Ascending aorta (tissue), 2 donors: ENCODE data around the gene ZER1. TPM values are rescaled to one million over a fixed set of nuclear protein-coding genes. Genes with fewer than 3 reads are reported as not detected.

Source experiments
- DNase-seq, 2 donors: peaks; one replicate each; pipeline ENCODE4 v3.0.0-alpha.2; 2019; ENCODE audit warnings: low spot score in 2 of 2
- H3K27ac ChIP-seq, 2 donors: fragments of 200-600 bp; sonication (generic); one replicate each; pipeline ENCODE4 v1.5.1; 2016 to 2017; ENCODE audit warnings: mild to moderate bottlenecking in 1 of 2
- H3K27me3 ChIP-seq: fragments of 200-600 bp; sonication (generic); one replicate; pipeline ENCODE4 v1.5.1; 2017
- H3K36me3 ChIP-seq, 2 donors: fragments of 200-600 bp; sonication (generic); one replicate each; pipeline ENCODE4 v1.5.1; 2016
- H3K4me1 ChIP-seq, 2 donors: fragments of 200-600 bp; sonication (generic); one replicate each; pipeline ENCODE4 v1.5.1; 2016 to 2017; ENCODE audit warnings: mild to moderate bottlenecking in 1 of 2
- H3K4me3 ChIP-seq, 2 donors: fragments of 200-600 bp; sonication (generic); one replicate each; pipeline ENCODE4 v1.5.1; 2016 to 2017; ENCODE audit warnings: mild to moderate bottlenecking in 1 of 2
- H3K9me3 ChIP-seq, 2 donors: fragments of 200-600 bp; sonication (generic); one replicate each; pipeline ENCODE4 v1.5.1; 2016
- intact Hi-C: fragments of 100-400 bp; cut with DNase I; formaldehyde crosslinking; loops from one replicate; pipeline ENCODE4 v1.15.1; 2023
- total RNA-seq: library from RNA; depleted of rRNA; stranded (reverse); fragments of >200 nt; gene quantifications from one replicate; pipeline ENCODE4 v1.1.0, GENCODE V29; 2016
- TF ChIP-seq, protein P1 (sequence below), 3 experiments: fragments of 200-600 bp in 2 of 3; fragments of 450-650 bp in 1 of 3; sonication (generic) in 2 of 3; IDR thresholded peaks; one replicate each; pipeline ENCODE4 v1.5.1; 2016 to 2019; ENCODE audit warnings: antibody characterized with exemption in 3 of 3, mild to moderate bottlenecking in 1 of 3, moderate library complexity in 1 of 3

ZER1 gene
- total RNA-seq, 1 donor from 2014 or later = 55.5 TPM

DNA sequence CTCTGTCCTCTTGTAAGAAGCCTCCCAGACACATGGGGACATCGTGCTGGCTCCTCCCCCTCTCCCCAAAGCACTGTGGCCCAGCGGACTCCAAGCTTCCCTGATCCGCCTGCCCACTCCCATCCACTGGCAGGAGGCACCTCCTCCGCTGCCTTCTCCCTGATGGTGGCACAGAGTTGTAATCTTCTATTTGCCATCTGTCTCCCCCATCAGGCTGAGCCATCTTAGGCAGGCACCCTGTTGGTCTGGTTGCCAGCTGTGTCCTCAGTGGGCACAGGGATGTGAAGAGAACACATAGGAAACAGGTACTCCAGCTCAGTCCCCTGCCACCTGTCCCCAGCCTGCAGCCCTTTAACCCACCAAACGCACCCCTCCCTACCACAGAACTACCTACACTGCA lies 42.4 kb downstream of the ZER1 start:
- Histone ChIP-seq H3K27me3 (no peaks in the 10 kb centered on the region), H3K4me3 (no peak overlapping the region), H3K4me1 (no peaks in the 10 kb centered on the region), H3K9me3 (no peaks in the 10 kb centered on the region), H3K36me3 (peaks cover 24 to 36% of the 10 kb centered on the region in 2 donors), H3K27ac (no peak overlapping the region)
- DNase-seq = no peak
- TF ChIP-seq, protein P1, sequence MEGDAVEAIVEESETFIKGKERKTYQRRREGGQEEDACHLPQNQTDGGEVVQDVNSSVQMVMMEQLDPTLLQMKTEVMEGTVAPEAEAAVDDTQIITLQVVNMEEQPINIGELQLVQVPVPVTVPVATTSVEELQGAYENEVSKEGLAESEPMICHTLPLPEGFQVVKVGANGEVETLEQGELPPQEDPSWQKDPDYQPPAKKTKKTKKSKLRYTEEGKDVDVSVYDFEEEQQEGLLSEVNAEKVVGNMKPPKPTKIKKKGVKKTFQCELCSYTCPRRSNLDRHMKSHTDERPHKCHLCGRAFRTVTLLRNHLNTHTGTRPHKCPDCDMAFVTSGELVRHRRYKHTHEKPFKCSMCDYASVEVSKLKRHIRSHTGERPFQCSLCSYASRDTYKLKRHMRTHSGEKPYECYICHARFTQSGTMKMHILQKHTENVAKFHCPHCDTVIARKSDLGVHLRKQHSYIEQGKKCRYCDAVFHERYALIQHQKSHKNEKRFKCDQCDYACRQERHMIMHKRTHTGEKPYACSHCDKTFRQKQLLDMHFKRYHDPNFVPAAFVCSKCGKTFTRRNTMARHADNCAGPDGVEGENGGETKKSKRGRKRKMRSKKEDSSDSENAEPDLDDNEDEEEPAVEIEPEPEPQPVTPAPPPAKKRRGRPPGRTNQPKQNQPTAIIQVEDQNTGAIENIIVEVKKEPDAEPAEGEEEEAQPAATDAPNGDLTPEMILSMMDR (IDR thresholded peaks at IDR 0.05) = no peak
- intact Hi-C loops = no loop called here

DNA sequence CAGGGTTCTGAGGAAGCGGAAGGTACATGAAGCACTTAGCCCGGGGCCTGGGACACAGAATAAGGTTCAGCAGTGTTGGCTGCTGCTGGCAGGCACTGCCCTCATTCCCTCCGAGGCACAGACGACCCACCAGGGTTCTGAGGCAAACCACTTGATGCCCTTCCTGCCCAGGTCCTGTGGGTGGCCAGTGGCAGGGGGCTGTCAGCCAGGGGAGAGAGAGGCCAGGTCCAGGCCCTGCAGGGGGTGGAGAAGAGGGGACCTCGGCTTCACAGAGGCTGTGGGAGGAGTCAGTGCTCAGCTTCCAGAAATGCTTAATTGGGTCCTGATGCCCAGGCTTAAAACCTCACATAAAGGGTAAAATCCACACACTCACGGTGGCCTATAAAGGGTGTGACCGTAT lies 43.4 kb downstream of the ZER1 start:
- intact Hi-C loops = no loop called here

DNA sequence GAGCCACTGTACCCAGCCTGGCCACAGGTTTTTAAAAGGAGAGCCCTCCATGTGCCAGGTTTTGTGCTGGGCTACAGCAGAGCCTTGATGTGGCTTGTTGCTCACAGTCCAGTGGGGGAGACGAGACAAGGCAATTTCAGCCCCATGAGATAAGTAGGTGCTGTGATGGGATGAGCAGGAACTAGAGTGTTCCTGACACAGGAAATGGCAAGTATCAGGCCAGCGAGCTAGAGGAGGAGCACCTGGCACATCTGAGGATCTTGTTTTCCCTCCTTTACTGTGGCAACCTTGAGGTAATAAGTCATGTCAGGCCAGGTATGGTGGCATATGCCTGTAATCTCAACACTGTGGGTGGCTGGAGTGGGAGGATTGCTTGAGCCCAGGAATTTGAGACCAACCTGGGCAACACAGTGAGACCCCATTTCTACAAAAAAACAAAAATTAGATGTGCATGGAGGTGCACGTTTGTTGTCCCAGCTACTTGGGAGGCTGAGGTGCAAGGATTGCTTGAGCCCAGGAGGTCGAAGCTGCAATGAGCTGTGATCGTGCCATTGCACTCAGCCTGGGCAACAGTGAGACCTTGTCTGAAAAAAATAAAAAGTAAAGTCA lies 44.0 kb downstream of the ZER1 start:
- Histone ChIP-seq H3K4me1 (no peaks in the 10 kb centered on the region), H3K9me3 (no peaks in the 10 kb centered on the region), H3K27me3 (no peaks in the 10 kb centered on the region), H3K27ac (no peak overlapping the region), H3K36me3 (peaks cover 18 to 30% of the 10 kb centered on the region in 2 donors), H3K4me3 (no peak overlapping the region)
- TF ChIP-seq, protein P1 (IDR thresholded peaks at IDR 0.05) = no peak
- no peak for DNase-seq
- intact Hi-C loops = no loop called here

More for the DNA sequence above, 43.4 kb downstream of the ZER1 start:
- Histone ChIP-seq H3K4me3 (no peak overlapping the region), H3K27me3 (no peaks in the 10 kb centered on the region), H3K36me3 (peaks cover 24 to 35% of the 10 kb centered on the region in 2 donors), H3K27ac (no peak overlapping the region), H3K9me3 (no peaks in the 10 kb centered on the region), H3K4me1 (no peaks in the 10 kb centered on the region)
- TF ChIP-seq, protein P1 (IDR thresholded peaks at IDR 0.05) = no peak
- no peak for DNase-seq

DNA sequence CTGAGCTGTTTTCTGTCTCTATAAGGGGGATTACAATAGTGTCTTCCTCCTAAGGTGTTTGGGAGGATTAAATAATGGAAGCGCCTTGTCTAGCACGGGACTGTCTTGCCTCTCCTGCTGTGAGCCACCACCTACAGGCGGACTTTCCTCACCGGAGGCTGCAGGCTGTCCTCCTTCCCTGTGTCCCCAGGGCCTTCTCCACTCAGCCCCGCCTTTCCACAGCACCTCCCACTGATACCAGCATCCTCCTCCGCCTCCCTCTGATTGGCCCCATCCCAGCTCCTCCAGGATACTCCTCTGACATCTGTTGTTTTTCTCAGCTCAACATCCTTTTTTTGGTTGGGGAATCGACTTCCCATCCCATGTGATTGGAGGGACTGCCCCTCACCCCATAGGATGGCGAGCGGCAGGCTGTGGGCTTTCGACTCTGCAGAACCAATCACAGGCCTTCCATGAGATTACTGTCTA lies 46.9 kb downstream of the ZER1 start:
- TF ChIP-seq, protein P1 (IDR thresholded peaks at IDR 0.05) = no peak
- DNase-seq = no peak
- H3K27me3 ChIP-seq = no peaks in the 10 kb centered on the region
- H3K4me3 ChIP-seq = peak overlapping the region; percentile 58 to 70
- no peaks in the 10 kb centered on the region for H3K4me1 ChIP-seq
- peak overlapping the region in 1 of 2 donors; percentile 82 for H3K27ac ChIP-seq
- H3K9me3 ChIP-seq = no peaks in the 10 kb centered on the region
- intact Hi-C loops = loop anchor here (1.0 to 2.0 kb wide), 2 partner anchors 36 to 47 kb away; partner anchors contain the start of genes SET and ZER1
- H3K36me3 ChIP-seq = peaks cover 2 to 4% of the 10 kb centered on the region in 2 donors

DNA sequence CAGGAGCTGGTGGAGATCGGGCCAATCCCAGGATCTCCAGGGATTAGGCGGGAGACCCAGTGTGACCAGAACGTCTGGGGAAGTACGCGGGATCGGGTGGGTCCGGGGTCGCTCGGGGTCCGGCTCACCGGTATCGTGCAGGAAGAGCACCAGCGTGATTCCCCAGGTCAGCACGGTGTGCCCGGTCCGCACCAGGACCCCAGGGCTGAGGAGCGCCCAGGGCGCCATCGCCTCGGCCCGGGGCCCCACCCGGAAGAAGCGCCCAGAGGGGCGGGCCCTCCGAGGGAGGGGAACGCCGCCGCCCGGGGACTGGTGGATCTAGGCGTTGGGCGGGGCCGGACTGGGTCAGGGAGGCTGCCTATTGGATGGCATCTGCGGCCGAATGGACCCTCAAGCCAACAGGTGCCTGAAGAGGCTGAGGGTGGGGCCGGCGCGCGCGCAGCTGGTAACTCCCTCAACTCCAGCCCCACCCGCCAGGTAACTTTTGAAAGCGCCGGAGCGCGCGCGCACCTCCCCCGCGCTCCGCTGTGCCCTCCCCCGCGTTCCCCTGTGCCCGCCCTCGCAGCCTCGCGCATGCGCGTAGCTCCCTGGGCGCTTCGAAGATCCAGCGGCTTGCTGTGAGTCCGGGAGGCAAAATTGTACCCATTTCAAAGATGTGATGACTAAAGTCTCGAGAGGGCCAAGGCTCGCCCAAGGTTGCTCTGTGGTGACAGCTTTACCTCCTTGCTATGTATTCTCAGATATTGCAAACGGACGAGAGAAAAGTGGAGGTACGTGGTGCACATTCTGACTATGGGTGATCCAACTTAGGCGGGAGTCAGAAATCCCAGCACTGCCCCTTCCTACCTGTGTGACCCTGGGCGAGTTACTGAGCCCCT lies 47.6 kb downstream of the ZER1 start, which contains the start of gene ZDHHC12:
TSS of gene ZDHHC12 (minus strand) at position 262 of the 878 bp plus-strand sequence. CDS start at position 228, 34 bp downstream.
- intact Hi-C loops = loop anchor here (1.0 to 2.0 kb wide), 3 partner anchors 22 to 47 kb away; partner anchors contain the start of genes PKN3, SET and ZER1
- TF ChIP-seq, protein P1 (IDR thresholded peaks at IDR 0.05) = no peak

More for the DNA sequence above, 47.6 kb downstream of the ZER1 start, which contains the start of gene ZDHHC12:
- Histone ChIP-seq H3K4me1 (no peaks in the 10 kb centered on the region), H3K27me3 (no peaks in the 10 kb centered on the region), H3K9me3 (no peaks in the 10 kb centered on the region), H3K27ac (peak within 1 kb of the TSS; percentile 80 to 82), H3K4me3 (peak within 1 kb of the TSS; percentile 58 to 70), H3K36me3 (peaks cover 0 to 4% of the 10 kb centered on the region in 2 donors)
- peak; percentile 93 to 97 for DNase-seq
